Measurements from ENCODE around the gene UFC1.

UFC1 gene

GRCh38 chr1:161196111-161196510, 42.3 kb downstream of the UFC1 start:
- no peak for DNase-seq

GRCh38 chr1:161196521-161197451, 43.0 kb downstream of the UFC1 start:
- no peak for DNase-seq

- DNase-seq: no peak
Observed at GRCh38 chr1:161197560-161198193, 43.9 kb downstream of the UFC1 start.

GRCh38 chr1:161198194-161198896, 44.6 kb downstream of the UFC1 start:
- DNase-seq: peak; percentile 16 to 45 (median 22)

GRCh38 chr1:161198897-161199431, 45.2 kb downstream of the UFC1 start, which contains the start of gene ADAMTS4:
Gene ADAMTS4 (minus strand): TSS chr1:161199054. CDS start chr1:161198627, 427 bp downstream.
- DNase-seq: no peak

- DNase-seq: no peak
Observed at GRCh38 chr1:161199506-161200139, 45.8 kb downstream of the UFC1 start.

DNA sequence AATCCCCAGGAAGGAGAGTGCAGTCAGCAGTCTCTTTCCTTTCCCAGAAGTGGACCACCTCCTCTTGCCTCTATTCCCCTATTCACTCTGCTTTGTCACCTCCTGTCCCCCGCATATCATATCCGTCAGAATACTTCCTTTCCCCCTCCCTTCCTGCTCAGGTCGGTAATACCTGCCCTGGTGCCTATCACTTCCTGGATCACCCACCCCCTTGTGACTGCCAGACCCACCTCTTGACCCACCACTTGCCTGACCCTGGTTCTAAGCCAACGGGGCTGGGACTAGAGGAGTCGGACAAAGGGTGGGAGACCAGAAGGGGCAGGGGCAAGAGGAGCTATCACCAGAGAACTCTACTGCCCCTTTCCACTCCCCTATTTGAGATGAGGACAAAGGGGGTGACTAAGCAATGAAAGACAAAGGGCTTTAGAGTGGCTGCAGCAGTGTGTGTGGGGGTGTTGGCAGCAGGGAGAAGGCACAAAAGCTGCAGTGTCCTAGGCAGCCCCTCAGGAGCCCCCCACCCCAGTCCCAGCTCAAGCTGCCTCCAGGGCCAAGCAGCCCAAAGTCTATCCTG, 46.7 kb downstream of the UFC1 start:
- DNase-seq: no peak

- DNase-seq: no peak
Observed at GRCh38 chr1:161200992-161201835, 47.4 kb downstream of the UFC1 start.

DNA sequence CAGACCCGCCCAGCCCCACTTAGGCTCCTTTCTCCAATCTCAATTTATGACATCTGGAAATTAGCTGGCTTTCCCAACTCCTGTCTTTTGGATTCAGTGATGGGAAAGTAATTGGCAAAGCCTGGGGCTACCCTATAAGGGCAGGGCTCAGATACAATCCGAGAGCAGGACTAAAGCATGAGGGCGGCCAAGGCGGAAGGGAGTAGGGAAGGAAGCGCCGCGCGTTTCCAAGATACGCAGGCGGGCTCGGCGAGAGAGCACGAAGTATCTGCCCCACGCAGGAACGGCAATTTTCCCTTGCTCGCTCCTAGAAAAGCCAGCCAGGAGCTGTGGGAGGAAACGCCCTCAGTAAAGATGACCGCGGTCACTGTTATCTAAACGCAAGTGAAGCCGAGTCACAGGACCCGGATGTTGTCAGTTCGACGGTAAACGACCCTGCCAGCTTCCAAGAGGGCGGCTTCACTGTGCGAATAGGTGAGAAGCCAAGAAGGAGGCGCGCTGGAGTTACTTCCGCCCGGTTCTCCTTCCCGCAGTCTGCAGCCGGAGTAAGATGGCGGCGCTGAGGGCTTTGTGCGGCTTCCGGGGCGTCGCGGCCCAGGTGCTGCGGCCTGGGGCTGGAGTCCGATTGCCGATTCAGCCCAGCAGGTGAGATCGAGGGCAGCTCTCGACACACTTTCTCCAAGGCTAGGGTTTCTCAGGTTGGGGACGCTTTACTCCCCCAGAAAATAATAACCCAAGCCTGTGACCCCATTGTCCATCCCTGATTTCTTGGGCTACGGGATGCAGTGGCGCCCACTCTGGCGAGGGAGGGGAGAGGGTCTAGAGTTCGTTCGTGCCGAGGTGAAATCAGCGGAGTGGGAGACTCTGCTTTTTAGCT, 48.3 kb downstream of the UFC1 start, which contains the start of gene NDUFS2:
Gene NDUFS2 (plus strand): TSS at position 532 of the 877 bp plus-strand sequence. CDS start 19 bp downstream, at position 551.
- DNase-seq: peak; percentile 97 to 100 (median 100)

- no peak for DNase-seq
Observed at GRCh38 chr1:161206411-161207140, 52.8 kb downstream of the UFC1 start.

GRCh38 chr1:161207173-161207572, 53.4 kb downstream of the UFC1 start:
- DNase-seq: no peak
